Psoas muscle (tissue), 8 donors: Measurements from ENCODE around the gene MFAP3L. TPM values are rescaled to one million over a fixed set of nuclear protein-coding genes. Genes with fewer than 3 reads are reported as not detected.

ENCODE experiments used
- ATAC-seq, 4 donors: fragments of 200-7000 bp; cut with Tn5 transposase; one replicate each; pipeline ENCODE4 v1.9.1; 2020; ENCODE audit warnings: moderate library complexity in 3 of 4, mild to moderate bottlenecking in 2 of 4
- DNase-seq, 2 donors: peaks; one replicate each; pipeline ENCODE4 v3.0.0-alpha.2; 2020
- H3K27ac ChIP-seq: fragments of 200-600 bp; one replicate; pipeline ENCODE4 v1.8.0; 2022
- H3K27me3 ChIP-seq, 3 donors: fragments of 200-600 bp in 1 of 3; one replicate each; pipeline versions ENCODE4 v1.6.1 to v1.8.0; 2013 to 2022; ENCODE audit warnings: low read length in 2 of 3, mild to moderate bottlenecking in 2 of 3, moderate library complexity in 1 of 3; ENCODE audit not compliant: insufficient read depth in 3 of 3
- H3K36me3 ChIP-seq, 2 donors: fragments of 200-600 bp in 1 of 2; one replicate each; pipeline versions ENCODE4 v1.6.1 to v1.8.0; 2013 to 2022; ENCODE audit warnings: low read depth in 1 of 2, mild to moderate bottlenecking in 1 of 2, moderate library complexity in 1 of 2; ENCODE audit not compliant: insufficient read depth in 1 of 2
- H3K4me1 ChIP-seq: fragments of 200-600 bp; one replicate; pipeline ENCODE4 v1.8.0; 2022
- H3K4me3 ChIP-seq: fragments of 200-600 bp; one replicate; pipeline ENCODE4 v1.8.0; 2022; ENCODE audit warnings: mild to moderate bottlenecking
- H3K9me3 ChIP-seq: fragments of 200-600 bp; one replicate; pipeline ENCODE4 v1.8.0; 2022
- WGBS, 3 donors: extraction: QIAGEN DNeasy Blood & Tissue Kit; methylation state at CpG; one replicate each; pipeline versions ENCODE4 v1.1.6 to v1.1.7; 2013; 5-methylcytosine and 5-hydroxymethylcytosine counted together
- intact Hi-C, 2 donors: fragments of 100-400 bp; cut with DNase I; formaldehyde crosslinking; loops; one replicate each; pipeline versions ENCODE4 v1.11.0 to v1.14.2; 2022
- polyA plus RNA-seq, 3 donors: library from polyadenylated mRNA; stranded (reverse); fragments of 200-250 nt; gene quantifications; one replicate each; pipeline ENCODE4 v1.2.3, GENCODE V29; 2013
- total RNA-seq, 4 donors: library from RNA; stranded (reverse); fragmentation: NEBNext Ultra II Directional in 2 of 4; extraction: Animal tissue kit (Norgen Biotek cat#: 25700) in 2 of 4; gene quantifications; one replicate each; pipeline versions ENCODE4 v1.2.1 to v1.2.4, GENCODE V29; 2021 to 2023
- TF ChIP-seq, protein P1 (sequence below): fragments of 200-600 bp; IDR thresholded peaks from one replicate; pipeline ENCODE4 v1.8.0; 2022; ENCODE audit warnings: antibody characterized with exemption
- donor health status: healthy with polysubstance abuse.
- donor health status: DM: no; HTN: no; CAD: no; lungs with moderate emphysema.
- donor health status: Bipolar disorder and iron deficiency.
- donor health status: healthy.
- donor health status: DM: yes; HTN: yes; CAD: no.
- donor health status: DM: no; HTN: no; CAD: no.
- donor health status: DM: no; HTN: no; CAD: no.
- donor health status: DM: yes; HTN: yes; CAD: no.

MFAP3L gene
- total and polyA plus RNA-seq, 7 donors: 1.8 to 20.1 (median 2.5) TPM

DNA sequence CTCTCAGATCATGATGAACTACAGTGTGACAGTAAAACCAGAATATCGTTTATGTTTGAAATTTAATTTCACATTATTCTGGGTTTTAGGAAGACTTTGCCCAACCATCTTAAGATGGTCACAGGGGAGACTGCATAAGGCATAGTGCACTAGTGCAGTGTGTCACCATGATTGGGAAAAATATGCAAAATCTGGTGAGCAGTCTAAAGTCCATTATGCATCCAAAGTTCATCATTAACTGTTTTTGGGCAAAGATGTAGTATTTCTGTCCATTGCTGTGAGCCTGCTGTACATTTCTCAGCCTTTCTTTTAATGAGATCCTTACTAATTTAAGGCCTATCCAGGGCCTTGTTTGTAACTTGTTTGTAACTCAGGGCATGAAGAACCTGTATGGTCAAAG, 11.3 kb upstream of the MFAP3L start:
- no peaks in the 10 kb centered on the region for H3K36me3 ChIP-seq
- WGBS, 3 donors: 73 to 93% (median 86%) methylated on average over 1 of the region's 1 CpG
- H3K9me3 ChIP-seq: no peaks in the 10 kb centered on the region
- no peak overlapping the region for H3K27ac ChIP-seq
- no peaks in the 10 kb centered on the region for H3K27me3 ChIP-seq
- no peak overlapping the region for H3K4me3 ChIP-seq
- TF ChIP-seq, protein P1, sequence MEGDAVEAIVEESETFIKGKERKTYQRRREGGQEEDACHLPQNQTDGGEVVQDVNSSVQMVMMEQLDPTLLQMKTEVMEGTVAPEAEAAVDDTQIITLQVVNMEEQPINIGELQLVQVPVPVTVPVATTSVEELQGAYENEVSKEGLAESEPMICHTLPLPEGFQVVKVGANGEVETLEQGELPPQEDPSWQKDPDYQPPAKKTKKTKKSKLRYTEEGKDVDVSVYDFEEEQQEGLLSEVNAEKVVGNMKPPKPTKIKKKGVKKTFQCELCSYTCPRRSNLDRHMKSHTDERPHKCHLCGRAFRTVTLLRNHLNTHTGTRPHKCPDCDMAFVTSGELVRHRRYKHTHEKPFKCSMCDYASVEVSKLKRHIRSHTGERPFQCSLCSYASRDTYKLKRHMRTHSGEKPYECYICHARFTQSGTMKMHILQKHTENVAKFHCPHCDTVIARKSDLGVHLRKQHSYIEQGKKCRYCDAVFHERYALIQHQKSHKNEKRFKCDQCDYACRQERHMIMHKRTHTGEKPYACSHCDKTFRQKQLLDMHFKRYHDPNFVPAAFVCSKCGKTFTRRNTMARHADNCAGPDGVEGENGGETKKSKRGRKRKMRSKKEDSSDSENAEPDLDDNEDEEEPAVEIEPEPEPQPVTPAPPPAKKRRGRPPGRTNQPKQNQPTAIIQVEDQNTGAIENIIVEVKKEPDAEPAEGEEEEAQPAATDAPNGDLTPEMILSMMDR: no peak
- no peak for ATAC-seq
- no peaks in the 10 kb centered on the region for H3K4me1 ChIP-seq
- no peak for DNase-seq
- intact Hi-C loops: no loop called here

DNA sequence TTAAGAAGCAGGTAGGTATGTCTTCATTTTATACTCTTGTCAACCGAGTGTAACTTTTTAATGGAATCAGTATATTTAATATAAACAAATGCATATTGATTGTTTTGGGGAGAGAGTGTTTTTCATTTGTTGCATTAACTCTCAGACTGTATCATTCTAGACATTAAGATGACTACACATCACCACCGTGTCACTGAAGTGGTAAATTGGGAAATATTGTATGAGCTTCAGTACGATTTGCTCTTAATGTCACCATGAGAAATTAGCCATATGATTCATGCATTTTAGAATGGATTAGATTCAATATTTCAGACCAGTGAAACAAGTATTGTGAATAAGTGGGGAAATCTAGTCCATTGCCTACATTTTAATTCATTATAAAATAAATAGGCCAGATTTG, 9.7 kb upstream of the MFAP3L start:
- ATAC-seq (no peak), DNase-seq (no peak)
- H3K36me3 ChIP-seq: no peaks in the 10 kb centered on the region
- H3K27ac ChIP-seq: no peak overlapping the region
- TF ChIP-seq, protein P1: no peak
- WGBS, 3 donors: 82 to 88% (median 84%) methylated on average over 3 of the region's 3 CpGs
- H3K4me3 ChIP-seq: no peak overlapping the region
- H3K9me3 ChIP-seq: no peaks in the 10 kb centered on the region
- no peaks in the 10 kb centered on the region for H3K27me3 ChIP-seq
- intact Hi-C loops: no loop called here
- no peaks in the 10 kb centered on the region for H3K4me1 ChIP-seq

DNA sequence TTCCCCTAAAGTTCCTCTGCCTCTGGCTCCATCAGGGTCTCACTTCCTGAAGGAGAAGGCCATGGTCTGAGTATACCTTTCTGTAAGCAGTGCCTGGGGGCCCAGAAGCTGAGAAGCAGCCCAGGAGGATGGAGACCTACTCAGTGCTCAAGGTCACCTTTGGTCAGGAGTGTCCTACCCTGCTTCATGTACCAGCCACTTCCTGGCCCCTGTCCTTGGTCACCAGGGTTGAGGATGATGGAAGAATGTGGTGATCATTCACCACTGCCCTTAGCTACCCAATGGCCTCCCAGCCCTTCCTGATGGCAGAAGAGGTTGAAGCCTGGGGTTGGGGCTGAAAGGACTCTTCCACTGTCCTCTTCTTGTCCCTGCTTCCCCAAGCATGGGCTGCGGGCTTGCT, 9.0 kb upstream of the MFAP3L start:
- no peak overlapping the region for H3K4me3 ChIP-seq
- H3K9me3 ChIP-seq: no peaks in the 10 kb centered on the region
- no peaks in the 10 kb centered on the region for H3K27me3 ChIP-seq
- no peak for DNase-seq
- no peak for ATAC-seq
- no peaks in the 10 kb centered on the region for H3K4me1 ChIP-seq
- intact Hi-C loops: no loop called here
- TF ChIP-seq, protein P1: no peak
- WGBS, 3 donors: 53 to 93% (median 91%) methylated on average over 1 of the region's 1 CpG
- no peak overlapping the region for H3K27ac ChIP-seq
- no peaks in the 10 kb centered on the region for H3K36me3 ChIP-seq

DNA sequence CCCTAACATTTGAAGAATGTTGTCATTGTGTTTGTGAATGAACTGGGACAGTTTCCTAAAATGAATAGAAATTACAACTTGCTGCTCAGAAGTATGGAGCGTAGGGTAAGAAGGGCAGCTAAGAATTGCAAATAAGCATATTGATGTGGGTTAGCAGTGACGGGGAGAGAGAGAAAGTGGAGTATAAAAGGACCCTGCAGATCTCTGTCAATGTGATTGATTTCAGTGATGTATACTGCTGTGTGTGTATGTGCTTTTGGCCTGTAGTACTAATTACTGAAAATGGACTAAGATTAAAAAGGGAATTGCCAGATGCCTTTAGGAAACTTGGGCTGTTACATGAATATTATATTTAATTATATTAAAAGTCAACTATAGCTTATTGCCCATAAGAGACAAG, 7.8 kb upstream of the MFAP3L start:
- no peak overlapping the region for H3K27ac ChIP-seq
- no peaks in the 10 kb centered on the region for H3K4me1 ChIP-seq
- 81 to 88% (median 87%) methylated on average over 2 of the region's 2 CpGs for WGBS, 3 donors
- no peaks in the 10 kb centered on the region for H3K36me3 ChIP-seq
- H3K27me3 ChIP-seq: no peaks in the 10 kb centered on the region
- H3K9me3 ChIP-seq: no peaks in the 10 kb centered on the region
- TF ChIP-seq, protein P1: no peak
- DNase-seq: no peak
- intact Hi-C loops: no loop called here
- H3K4me3 ChIP-seq: no peak overlapping the region
- ATAC-seq: no peak

DNA sequence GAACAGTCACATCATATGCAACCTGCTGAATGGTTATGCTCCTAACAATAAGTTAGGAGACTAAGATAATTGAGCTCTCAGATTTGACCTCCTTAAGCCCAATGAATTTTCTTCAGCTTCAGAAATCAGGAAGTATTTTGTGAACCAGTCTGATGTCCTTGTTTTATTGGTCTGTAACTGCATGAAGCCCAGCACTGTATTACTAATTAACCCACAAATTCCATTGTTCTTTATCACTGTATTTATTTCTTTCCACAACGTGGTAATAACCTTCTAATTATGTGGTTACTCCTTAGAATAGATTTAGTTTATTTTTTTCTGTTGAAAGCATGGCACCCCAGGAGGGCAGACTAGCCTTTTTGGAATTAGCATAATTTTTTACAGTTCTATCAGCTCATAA, 3.9 kb upstream of the MFAP3L start:
- Histone ChIP-seq H3K27ac (no peak overlapping the region), H3K36me3 (no peaks in the 10 kb centered on the region), H3K4me1 (no peaks in the 10 kb centered on the region), H3K9me3 (no peaks in the 10 kb centered on the region), H3K27me3 (no peaks in the 10 kb centered on the region), H3K4me3 (no peak overlapping the region)
- WGBS, 3 donors: 33 to 49% (median 45%) methylated on average over 1 of the region's 1 CpG
- DNase-seq (no peak), ATAC-seq (no peak)
- TF ChIP-seq, protein P1: no peak
- intact Hi-C loops: no loop called here
